Activated CD4-positive, alpha-beta T cell treated with anti-CD3 and anti-CD28 coated beads, Interleukin-2, amount 10 ng/mL, durations not matched to agents 7 days and 5 days (primary cell): ENCODE data around the gene GNB1. TPM values are rescaled to one million over a fixed set of nuclear protein-coding genes. Genes with fewer than 3 reads are reported as not detected.
A peak's percentile ranks its signal among the peaks of the same experiment; 100 is the strongest.

Experiments
- CTCF ChIA-PET: fragments of 350-600 bp; sonication (Branson Sonifier 250); formaldehyde crosslinking; loops from one replicate; lab custom pipeline; 2021; ENCODE audit warnings: antibody characterized with exemption; lab: Charles Lee
- POLR2A ChIA-PET: fragments of 350-600 bp; sonication (Branson Sonifier 250); formaldehyde crosslinking; loops from one replicate; lab custom pipeline; 2021; ENCODE audit warnings: antibody characterized with exemption; lab: Charles Lee
- DNase-seq: peaks from one replicate; pipeline ENCODE4 v3.0.0-alpha.2; 2020
- H3K27ac Mint-ChIP-seq: one replicate; pipeline ENCODE4 v1.8.0; 2021; ENCODE audit warnings: mild to moderate bottlenecking, moderate library complexity, mixed read lengths
- H3K27me3 Mint-ChIP-seq: one replicate; pipeline ENCODE4 v1.8.0; 2021; ENCODE audit warnings: mixed read lengths
- H3K36me3 Mint-ChIP-seq: one replicate; pipeline ENCODE4 v1.8.0; 2021; ENCODE audit warnings: low read depth, mixed read lengths
- H3K4me1 Mint-ChIP-seq: one replicate; pipeline ENCODE4 v1.8.0; 2021; ENCODE audit warnings: mixed read lengths
- H3K4me3 Mint-ChIP-seq: one replicate; pipeline ENCODE4 v1.8.0; 2021; ENCODE audit warnings: mild to moderate bottlenecking, moderate library complexity, mixed read lengths
- H3K9me3 Mint-ChIP-seq: one replicate; pipeline ENCODE4 v1.8.0; 2021; ENCODE audit warnings: mixed read lengths
- total RNA-seq, 2 experiments: library from RNA; stranded (reverse); gene quantifications; one replicate each; pipeline ENCODE4 v1.2.3, GENCODE V29; 2021

GNB1 gene
- total RNA-seq, 2 experiments from 2014 or later, result 368 to 454 TPM

GRCh38 chr1:1910651-1911331, 19.9 kb upstream of the GNB1 start:
- Mint-ChIP-seq H3K27ac (no peak overlapping the region), H3K36me3 (no peaks in the 10 kb centered on the region), H3K27me3 (no peaks in the 10 kb centered on the region), H3K4me1 (peaks cover 19% of the 10 kb centered on the region), H3K4me3 (no peak overlapping the region), H3K9me3 (no peaks in the 10 kb centered on the region)
- CTCF ChIA-PET, result no interaction called here
- POLR2A ChIA-PET, result no interaction called here
- DNase-seq, result no peak

- Mint-ChIP-seq H3K9me3 (no peaks in the 10 kb centered on the region), H3K36me3 (no peaks in the 10 kb centered on the region), H3K27me3 (no peaks in the 10 kb centered on the region), H3K4me1 (peaks cover 19% of the 10 kb centered on the region), H3K27ac (peak overlapping the region; percentile 91), H3K4me3 (peak overlapping the region; percentile 75)
- ChIA-PET POLR2A (interaction anchor here (0.6 kb wide), 1 partner anchor 646 kb away, joined by 3 read pairs; no protein-coding TSS in a partner anchor), CTCF (interaction anchor here (1.5 to 2.6 kb wide), 5 partner anchors 11 to 164 kb away, joined by 3 to 36 read pairs (median 5); no protein-coding TSS in a partner anchor)
- DNase-seq, result no peak
Observed at GRCh38 chr1:1910033-1910465, 19.2 kb upstream of the GNB1 start.

- ChIA-PET CTCF (interaction anchor here (0.7 to 2.6 kb wide), 17 partner anchors 9 to 294 kb away, joined by 3 to 36 read pairs (median 4); no protein-coding TSS in a partner anchor), POLR2A (interaction anchor here (0.6 kb wide), 1 partner anchor 166 kb away, joined by 3 read pairs; no protein-coding TSS in a partner anchor)
- H3K4me1 Mint-ChIP-seq, result peaks cover 19% of the 10 kb centered on the region
- H3K4me3 Mint-ChIP-seq, result peak overlapping the region; percentile 66
- H3K9me3 Mint-ChIP-seq, result no peaks in the 10 kb centered on the region
- no peaks in the 10 kb centered on the region for H3K36me3 Mint-ChIP-seq
- peak overlapping the region; percentile 75 for H3K27ac Mint-ChIP-seq
- no peak for DNase-seq
- no peaks in the 10 kb centered on the region for H3K27me3 Mint-ChIP-seq
Observed at GRCh38 chr1:1908506-1908791, 17.6 kb upstream of the GNB1 start.

GRCh38 chr1:1907098-1907736, 16.3 kb upstream of the GNB1 start:
- DNase-seq, result no peak
- H3K36me3 Mint-ChIP-seq, result no peaks in the 10 kb centered on the region
- ChIA-PET POLR2A (no interaction called here), CTCF (no interaction called here)
- H3K4me3 Mint-ChIP-seq, result peak overlapping the region; percentile 66
- H3K27me3 Mint-ChIP-seq, result no peaks in the 10 kb centered on the region
- H3K27ac Mint-ChIP-seq, result no peak overlapping the region
- no peaks in the 10 kb centered on the region for H3K9me3 Mint-ChIP-seq
- H3K4me1 Mint-ChIP-seq, result peaks cover 19% of the 10 kb centered on the region

- peak overlapping the region; percentile 20 for H3K27ac Mint-ChIP-seq
- POLR2A ChIA-PET, result interaction anchor here (0.7 kb wide), 1 partner anchor 729 kb away, joined by 4 read pairs; no protein-coding TSS in a partner anchor
Observed at GRCh38 chr1:1906185-1907097, 15.6 kb upstream of the GNB1 start.

GRCh38 chr1:1903224-1903623, 12.3 kb upstream of the GNB1 start:
- H3K9me3 Mint-ChIP-seq, result no peaks in the 10 kb centered on the region
- ChIA-PET POLR2A (no interaction called here), CTCF (interaction anchor here (1.5 kb wide), 1 partner anchor 25 kb away, joined by 3 read pairs; no protein-coding TSS in a partner anchor)
- no peak for DNase-seq
- no peak overlapping the region for H3K27ac Mint-ChIP-seq
- no peaks in the 10 kb centered on the region for H3K36me3 Mint-ChIP-seq
- H3K27me3 Mint-ChIP-seq, result peaks cover 2% of the 10 kb centered on the region
- peaks cover 7% of the 10 kb centered on the region for H3K4me1 Mint-ChIP-seq
- H3K4me3 Mint-ChIP-seq, result no peak overlapping the region

More at GRCh38 chr1:1906185-1907097, 15.6 kb upstream of the GNB1 start:
- Mint-ChIP-seq H3K4me1 (peaks cover 19% of the 10 kb centered on the region), H3K27me3 (no peaks in the 10 kb centered on the region), H3K4me3 (no peak overlapping the region), H3K36me3 (no peaks in the 10 kb centered on the region), H3K9me3 (no peaks in the 10 kb centered on the region)
- peak; percentile 70 for DNase-seq
- CTCF ChIA-PET, result interaction anchor here (0.6 to 1.3 kb wide), 10 partner anchors 10 to 879 kb away, joined by 3 to 8 read pairs (median 3); partner anchors contain the start of gene CDK11A

- H3K4me3 Mint-ChIP-seq, result no peak overlapping the region
- ChIA-PET POLR2A (no interaction called here), CTCF (interaction anchor here (0.7 to 5.3 kb wide), 5 partner anchors 7 to 29 kb away, joined by 3 to 36 read pairs (median 4); no protein-coding TSS in a partner anchor)
- peaks cover 2% of the 10 kb centered on the region for H3K27me3 Mint-ChIP-seq
- H3K9me3 Mint-ChIP-seq, result no peaks in the 10 kb centered on the region
- DNase-seq, result no peak
- H3K27ac Mint-ChIP-seq, result no peak overlapping the region
- no peaks in the 10 kb centered on the region for H3K36me3 Mint-ChIP-seq
- H3K4me1 Mint-ChIP-seq, result peaks cover 6% of the 10 kb centered on the region
Observed at GRCh38 chr1:1901641-1902294, 10.9 kb upstream of the GNB1 start.

- POLR2A ChIA-PET, result no interaction called here
- no peaks in the 10 kb centered on the region for H3K9me3 Mint-ChIP-seq
- no peaks in the 10 kb centered on the region for H3K36me3 Mint-ChIP-seq
- H3K4me1 Mint-ChIP-seq, result peaks cover 2% of the 10 kb centered on the region
- no peak for DNase-seq
- no peak overlapping the region for H3K27ac Mint-ChIP-seq
- peaks cover 2% of the 10 kb centered on the region for H3K27me3 Mint-ChIP-seq
- CTCF ChIA-PET, result interaction anchor here (0.9 to 5.3 kb wide), 3 partner anchors 8 to 14 kb away, joined by 3 to 36 read pairs (median 4); no protein-coding TSS in a partner anchor
- H3K4me3 Mint-ChIP-seq, result no peak overlapping the region
Observed at GRCh38 chr1:1900883-1901640, 10.2 kb upstream of the GNB1 start.

- peaks cover 3% of the 10 kb centered on the region for H3K4me1 Mint-ChIP-seq
- POLR2A ChIA-PET, result no interaction called here
- DNase-seq, result no peak
- peaks cover 2% of the 10 kb centered on the region for H3K27me3 Mint-ChIP-seq
- H3K36me3 Mint-ChIP-seq, result no peaks in the 10 kb centered on the region
- no peak overlapping the region for H3K4me3 Mint-ChIP-seq
- CTCF ChIA-PET, result interaction anchor here (1.2 to 5.3 kb wide), 2 partner anchors 9 to 30 kb away, joined by 3 to 36 read pairs; no protein-coding TSS in a partner anchor
- H3K27ac Mint-ChIP-seq, result no peak overlapping the region
- no peaks in the 10 kb centered on the region for H3K9me3 Mint-ChIP-seq
Observed at GRCh38 chr1:1899967-1900327, 9.1 kb upstream of the GNB1 start.

GRCh38 chr1:1899266-1899966, 8.5 kb upstream of the GNB1 start:
- Mint-ChIP-seq H3K27me3 (peaks cover 2% of the 10 kb centered on the region), H3K9me3 (no peaks in the 10 kb centered on the region), H3K4me1 (peaks cover 9% of the 10 kb centered on the region), H3K27ac (no peak overlapping the region), H3K4me3 (no peak overlapping the region), H3K36me3 (no peaks in the 10 kb centered on the region)
- ChIA-PET POLR2A (no interaction called here), CTCF (interaction anchor here (1.2 to 5.3 kb wide), 2 partner anchors 10 to 30 kb away, joined by 3 to 36 read pairs; no protein-coding TSS in a partner anchor)
- peak; percentile 31 for DNase-seq
